ENCODE data around the gene GRIN1. TPM values are rescaled to one million over a fixed set of nuclear protein-coding genes. Genes with fewer than 3 reads are reported as not detected.

Gene GRIN1
- total and polyA plus RNA-seq, 2 of the 8 experiments (the other 6 are each of a cell fraction or from before 2014, with no cell fraction given) = 0.48 to 2.1 TPM

DNA sequence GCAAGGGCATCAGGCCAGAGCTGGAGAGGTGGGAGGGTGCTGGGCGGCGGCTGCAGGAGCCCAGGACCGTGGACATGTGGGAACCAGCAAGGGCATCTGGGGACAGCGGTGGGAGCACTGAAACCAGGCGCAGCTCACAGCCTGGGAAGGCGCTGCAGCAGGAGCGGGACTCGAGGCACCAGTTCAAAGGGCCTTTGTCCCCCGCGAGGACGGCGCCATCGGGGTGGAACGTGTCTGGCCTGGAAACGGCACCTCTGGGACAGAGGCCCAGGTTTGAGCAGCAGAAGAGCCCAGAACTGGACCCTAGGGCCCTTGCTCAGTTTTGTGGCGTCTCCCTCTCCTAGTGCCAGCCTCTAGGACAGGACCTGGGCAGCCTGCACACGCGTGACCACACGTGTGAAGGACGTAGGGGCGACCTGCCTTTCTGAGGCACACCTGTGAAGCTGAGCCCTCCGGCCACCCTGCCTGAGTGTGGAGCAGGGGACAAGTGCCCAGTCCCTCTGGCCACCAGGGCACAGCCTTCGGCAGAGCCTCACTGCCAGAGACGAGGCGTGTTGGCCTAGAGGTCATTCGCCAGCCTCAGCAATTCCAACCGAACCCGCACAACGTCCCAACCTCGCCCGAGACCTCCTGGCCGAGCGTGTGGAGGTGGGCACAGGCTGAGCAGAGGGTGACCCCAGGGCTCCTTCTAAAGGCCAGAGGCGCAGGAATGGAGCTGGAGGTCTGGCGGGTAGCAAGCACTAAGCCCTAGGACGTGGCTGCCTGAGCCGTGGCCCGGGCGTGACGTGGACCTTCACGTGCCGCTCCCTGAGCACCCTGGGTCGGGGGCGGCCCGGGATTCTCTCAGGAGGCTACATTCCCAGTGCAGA is 35.1 kb downstream of the GRIN1 start:
- no peak for FAIRE-seq
- H3K4me3 ChIP-seq (ENCODE audit: extremely low read depth in 1 of 4, insufficient read depth in 2 of 4, low read depth in 3 of 4, low read length in 4 of 4) = no peak overlapping the region
- peaks cover 7% of the 10 kb centered on the region; the same call in 1 of the 2 replicates for H3K23me2 ChIP-seq (ENCODE audit: low read depth, low read length)
- DNase-seq (ENCODE audit: low read depth in 1 of 2, low spot score in 2 of 2) = no peak
- H4K5ac ChIP-seq (ENCODE audit: insufficient read length, low read depth, low read length) = no peak overlapping the region
- no peak overlapping the region for H2BK20ac ChIP-seq (ENCODE audit: low read length)
- H2AFZ ChIP-seq (ENCODE audit: low read length) = no peak overlapping the region
- no peak overlapping the region for H3K4me2 ChIP-seq (ENCODE audit: insufficient read depth in 1 of 2, low read depth in 2 of 2, low read length in 2 of 2)
- no peak overlapping the region for H3K9ac ChIP-seq (replicated peaks in 1 of 4; ENCODE audit: extremely low read depth in 1 of 4, low read depth in 3 of 4, low read length in 3 of 4)
- peaks cover 9 to 35% (median 28%) of the 10 kb centered on the region in 4 experiments for H3K27me3 ChIP-seq (replicated peaks in 1 of 4; ENCODE audit: control insufficient read depth in 3 of 4, extremely low read depth in 1 of 4, insufficient read depth in 3 of 4, low read length in 3 of 4)
- WGBS, 2 experiments (ENCODE audit: extremely low coverage in 1 of 2, insufficient coverage in 1 of 2, insufficient read length in 1 of 2, insufficient replicate concordance in 2 of 2, low coverage in 1 of 2, low lambda C conversion rate in 2 of 2, missing lambda C conversion rate in 1 of 2) = 94% methylated on average over 39 of the region's 45 CpGs; no CpG with 5 or more reads in 1 of the 2 experiments
- peak overlapping the region; percentile 53 for H3K4ac ChIP-seq (replicated peaks; ENCODE audit: insufficient read length, low read depth, low read length)
- H4K91ac ChIP-seq (replicated peaks; ENCODE audit: insufficient read length, low read length) = no peak overlapping the region
- peak overlapping the region; percentile 68; the same call in 1 of the 2 replicates for H2BK12ac ChIP-seq (ENCODE audit: low read depth, low read length)
- no peak overlapping the region for H2AK5ac ChIP-seq (ENCODE audit: low read depth, low read length)
- no peak overlapping the region for H2BK15ac ChIP-seq (ENCODE audit: low read length)
- H3K27ac ChIP-seq (ENCODE audit: low read depth, low read length) = no peak overlapping the region
- POLR2A ChIA-PET (ENCODE audit: partially characterized antibody) = interaction anchor here (0.8 to 3.7 kb wide), 14 partner anchors 10 to 105 kb away, joined by 3 to 15 read pairs (median 4); partner anchors contain the start of genes ANAPC2, SSNA1, TPRN and TUBB4B
- H3K4me1 ChIP-seq (replicated peaks in 1 of 4; ENCODE audit: control insufficient read depth in 3 of 4, insufficient read depth in 4 of 4, low read length in 3 of 4) = peaks cover 0 to 20% (median 11%) of the 10 kb centered on the region in 4 experiments; a peak in 6 of 7 replicates
- H4K20me1 ChIP-seq (replicated peaks in 1 of 2; ENCODE audit: control insufficient read depth in 1 of 2, insufficient read depth in 2 of 2, low read length in 2 of 2) = peaks cover 2 to 15% of the 10 kb centered on the region in 2 experiments
- H3K9me3 ChIP-seq (ENCODE audit: insufficient read depth in 2 of 2, low read depth in 1 of 2, low read length in 1 of 2) = no peaks in the 10 kb centered on the region
- H2BK120ac ChIP-seq (replicated peaks; ENCODE audit: low read depth, low read length) = no peak overlapping the region
- no peak overlapping the region for H3K23ac ChIP-seq (ENCODE audit: insufficient read length)
- H2BK5ac ChIP-seq (ENCODE audit: low read depth, low read length) = no peak overlapping the region
- H3K18ac ChIP-seq (ENCODE audit: extremely low read depth, low read length) = no peak overlapping the region
- H4K8ac ChIP-seq (ENCODE audit: extremely low read depth, insufficient read depth, low read length) = no peak overlapping the region
- no peak overlapping the region for H3K56ac ChIP-seq (replicated peaks; ENCODE audit: insufficient read length, low read depth, low read length)
- H3K79me2 ChIP-seq (ENCODE audit: control insufficient read depth in 1 of 2, insufficient read depth in 2 of 2, low read length in 2 of 2) = no peaks in the 10 kb centered on the region
- no peaks in the 10 kb centered on the region for H3K79me1 ChIP-seq (ENCODE audit: low read depth, low read length)
- no peak overlapping the region for H3K14ac ChIP-seq (ENCODE audit: insufficient read length)
- no peaks in the 10 kb centered on the region for H3K36me3 ChIP-seq (ENCODE audit: control insufficient read depth in 2 of 4, insufficient read depth in 4 of 4, low read length in 3 of 4)
- CTCF ChIA-PET (ENCODE audit: partially characterized antibody) = interaction anchor here (0.6 to 3.9 kb wide), 23 partner anchors 8 to 178 kb away, joined by 3 to 47 read pairs (median 4); partner anchors contain the start of genes ABCA2, ANAPC2, CLIC3 and GRIN1
- TF ChIP-seq CREB1 (IDR thresholded peaks at IDR 0.05) = no peak
- TF ChIP-seq, protein P1, sequence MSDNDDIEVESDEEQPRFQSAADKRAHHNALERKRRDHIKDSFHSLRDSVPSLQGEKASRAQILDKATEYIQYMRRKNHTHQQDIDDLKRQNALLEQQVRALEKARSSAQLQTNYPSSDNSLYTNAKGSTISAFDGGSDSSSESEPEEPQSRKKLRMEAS (IDR thresholded peaks at IDR 0.05) = no peak
- TF ChIP-seq YY1 (IDR thresholded peaks at IDR 0.05; ENCODE audit: low read depth, low read length) = no peak
- TF ChIP-seq BCL11A (IDR thresholded peaks at IDR 0.05; ENCODE audit: low read depth in 2 of 2, low read length in 2 of 2) = no peak
- TF ChIP-seq RXRA (IDR thresholded peaks at IDR 0.05; ENCODE audit: insufficient read depth, low read depth, low read length) = no peak
- TF ChIP-seq EGR1 (IDR thresholded peaks at IDR 0.05; ENCODE audit: borderline replicate concordance, low read depth, low read length) = no peak
- TF ChIP-seq EP300 (IDR thresholded peaks at IDR 0.05; ENCODE audit: borderline replicate concordance in 1 of 2, low read depth in 2 of 2, low read length in 2 of 2) = no peak
- no peak for TF ChIP-seq CEBPB (IDR thresholded peaks at IDR 0.05; ENCODE audit: low read depth, low read length)
- no peak for TF ChIP-seq RNF2 (IDR thresholded peaks at IDR 0.05; ENCODE audit: borderline replicate concordance, low read depth, low read length, missing control alignments, poor library complexity, severe bottlenecking)
- TF ChIP-seq FOSL1 (IDR thresholded peaks at IDR 0.05; ENCODE audit: insufficient read depth, low read depth, low read length) = no peak
- TF ChIP-seq GTF2F1 (IDR thresholded peaks at IDR 0.05; ENCODE audit: borderline replicate concordance, low read depth, low read length) = no peak

All from H1 (cell line).